Measurements from ENCODE around the gene FAM83B.
"Not testable (repeated sequence)": the region's sequence is repeated elsewhere in the genome, so short reads cannot be mapped to it uniquely, and the experiment has no call there.

The FAM83B gene

GRCh38 chr6:54861905-54862616 lies 15.5 kb downstream of the FAM83B start:
- DNase-seq (ENCODE audit: low read depth in 2 of 2): no peak

GRCh38 chr6:54864272-54864671 lies 17.7 kb downstream of the FAM83B start:
- DNase-seq (ENCODE audit: low read depth in 2 of 2): no peak

- DNase-seq (ENCODE audit: low read depth in 2 of 2): no peak
Observed at GRCh38 chr6:54865091-54865631, 18.6 kb downstream of the FAM83B start.

- DNase-seq (ENCODE audit: low read depth in 2 of 2): no peak
Observed at GRCh38 chr6:54868556-54868955, 22.0 kb downstream of the FAM83B start.

- no peak for DNase-seq (ENCODE audit: low read depth in 2 of 2)
Observed at GRCh38 chr6:54873599-54873998, 27.0 kb downstream of the FAM83B start.

- DNase-seq (ENCODE audit: low read depth in 2 of 2): no peak
Observed at GRCh38 chr6:54874349-54875048, 27.9 kb downstream of the FAM83B start.

- no peak for DNase-seq (ENCODE audit: low read depth in 2 of 2)
Observed at GRCh38 chr6:54875539-54875938, 29.0 kb downstream of the FAM83B start.

GRCh38 chr6:54876365-54876764 lies 29.8 kb downstream of the FAM83B start:
- DNase-seq (ENCODE audit: low read depth in 2 of 2): no peak

GRCh38 chr6:54876871-54877270 lies 30.3 kb downstream of the FAM83B start:
- DNase-seq (ENCODE audit: low read depth in 2 of 2): no peak

GRCh38 chr6:54877713-54878317 lies 31.2 kb downstream of the FAM83B start:
- DNase-seq (ENCODE audit: low read depth in 2 of 2): no peak

GRCh38 chr6:54878718-54879117 lies 32.1 kb downstream of the FAM83B start:
- no peak for DNase-seq (ENCODE audit: low read depth in 2 of 2)

GRCh38 chr6:54879188-54879985 lies 32.8 kb downstream of the FAM83B start:
- DNase-seq (ENCODE audit: low read depth in 2 of 2): no peak

- DNase-seq (ENCODE audit: low read depth in 2 of 2): no peak
Observed at GRCh38 chr6:54881067-54881730, 34.6 kb downstream of the FAM83B start.

- not testable (repeated sequence) for DNase-seq (ENCODE audit: low read depth in 2 of 2)
Observed at GRCh38 chr6:54881891-54882290, 35.3 kb downstream of the FAM83B start.

GRCh38 chr6:54886932-54887584 lies 40.5 kb downstream of the FAM83B start:
- DNase-seq (ENCODE audit: low read depth in 2 of 2): no peak

- DNase-seq (ENCODE audit: low read depth in 2 of 2): no peak
Observed at GRCh38 chr6:54891536-54891935, 45.0 kb downstream of the FAM83B start.

GRCh38 chr6:54892831-54893230 lies 46.3 kb downstream of the FAM83B start:
- DNase-seq (ENCODE audit: low read depth in 2 of 2): no peak

GRCh38 chr6:54893818-54894217 lies 47.2 kb downstream of the FAM83B start:
- no peak for DNase-seq (ENCODE audit: low read depth in 2 of 2)

- DNase-seq (ENCODE audit: low read depth in 2 of 2): no peak
Observed at GRCh38 chr6:54896302-54896701, 49.7 kb downstream of the FAM83B start.

GRCh38 chr6:54897462-54898189 lies 51.1 kb downstream of the FAM83B start:
- no peak for DNase-seq (ENCODE audit: low read depth in 2 of 2)

All from stimulated activated CD8-positive, alpha-beta memory T cell treated with anti-CD3 and anti-CD28 coated beads, Interleukin-15, amount 100 ng/mL, for 4 hours (primary cell).